Measurements from ENCODE around the gene C2orf78. TPM values are rescaled to one million over a fixed set of nuclear protein-coding genes. Genes with fewer than 3 reads are reported as not detected.

C2orf78 gene
- total and polyA plus RNA-seq, 10 of the 15 experiments (the other 5 are each of a cell fraction or from before 2014, with no cell fraction given): 0.08 to 0.82 (median 0.40) TPM

- TF ChIP-seq SMC3 (IDR thresholded peaks at IDR 0.05; ENCODE audit: borderline replicate concordance, low read length): peak; percentile 59
- TF ChIP-seq POLR2A (IDR thresholded peaks at IDR 0.05; ENCODE audit: low read depth, low read length): peak; percentile 83
- peak; percentile 80 for TF ChIP-seq POLR2AphosphoS5 (IDR thresholded peaks at IDR 0.05; ENCODE audit: low read length)
- TF ChIP-seq HDAC6 (IDR thresholded peaks at IDR 0.05; ENCODE audit: unreplicated experiment): peak; percentile 63
- peak; percentile 63 for TF ChIP-seq IKZF1 (conservative IDR thresholded peaks at IDR 0.05)
- peak in 1 of 2 experiments; percentile 35; a peak in 1 of 3 replicates for TF ChIP-seq EGR1 (IDR thresholded peaks at IDR 0.05; ENCODE audit: borderline replicate concordance in 1 of 2, low read depth in 2 of 2, low read length in 2 of 2)
- peak; percentile 86 for TF ChIP-seq CREB1 (IDR thresholded peaks at IDR 0.05; ENCODE audit: low read depth)
- TF ChIP-seq SMAD1 (IDR thresholded peaks at IDR 0.05; ENCODE audit: low read depth, partially characterized antibody): peak; percentile 58
- no peak for TF ChIP-seq TCF7 (IDR thresholded peaks at IDR 0.05; ENCODE audit: borderline replicate concordance)
- TF ChIP-seq TAF1 (IDR thresholded peaks at IDR 0.05; ENCODE audit: borderline replicate concordance, low read depth, low read length): peak; percentile 52; the same call in 1 of the 2 replicates
- 0 out of 2 replicates have a peak, but pooled peaks have one; percentile 21 for TF ChIP-seq BACH1 (IDR thresholded peaks at IDR 0.05; ENCODE audit: borderline replicate concordance)
- TF ChIP-seq BHLHE40 (IDR thresholded peaks at IDR 0.05; ENCODE audit: borderline replicate concordance in 1 of 2, low read depth in 2 of 2, low read length in 1 of 2): peak; percentile 53 to 71; a peak in 3 of 4 replicates
- peak; percentile 65; the same call in 1 of the 2 replicates for TF ChIP-seq TBL1XR1 (IDR thresholded peaks at IDR 0.05; ENCODE audit: low read depth, low read length)
- no peak for TF ChIP-seq GABPA (IDR thresholded peaks at IDR 0.05; ENCODE audit: low read depth)
- TF ChIP-seq E4F1 (IDR thresholded peaks at IDR 0.05; ENCODE audit: borderline replicate concordance, partially characterized antibody): peak; percentile 34
- no peak for TF ChIP-seq MYC (IDR thresholded peaks at IDR 0.05; ENCODE audit: insufficient read depth, insufficient read length, insufficient replicate concordance, low read length, severe bottlenecking)
- TF ChIP-seq ZNF24 (IDR thresholded peaks at IDR 0.05): no peak
- TF ChIP-seq ESRRA (IDR thresholded peaks at IDR 0.05; ENCODE audit: low read length): peak; percentile 87
- 0 out of 2 replicates have a peak, but pooled peaks have one; percentile 45 for TF ChIP-seq HDGF (IDR thresholded peaks at IDR 0.05)
- peak; percentile 45; the same call in 1 of the 2 replicates for TF ChIP-seq RB1 (IDR thresholded peaks at IDR 0.05; ENCODE audit: borderline replicate concordance)
- TF ChIP-seq NRF1 (conservative IDR thresholded peaks at IDR 0.05; ENCODE audit: low read depth, low read length): peak; percentile 70
- peak; percentile 52; the same call in 1 of the 2 replicates for TF ChIP-seq RFX5 (IDR thresholded peaks at IDR 0.05; ENCODE audit: low read depth, low read length)
- no peak for TF ChIP-seq TARDBP (IDR thresholded peaks at IDR 0.05; ENCODE audit: borderline replicate concordance)
- TF ChIP-seq CTCF (IDR thresholded peaks at IDR 0.05 in 2 of 3, conservative IDR thresholded peaks at IDR 0.05 in 1 of 3; ENCODE audit: control insufficient read depth in 2 of 3, extremely low read depth in 1 of 3, insufficient read depth in 1 of 3, low read depth in 3 of 3, low read length in 3 of 3): peak; percentile 95 to 97 (median 97); a peak in 5 of 6 replicates
- peak; percentile 30; the same call in 1 of the 2 replicates for TF ChIP-seq HCFC1 (IDR thresholded peaks at IDR 0.05; ENCODE audit: low read length)
- TF ChIP-seq CREM (IDR thresholded peaks at IDR 0.05; ENCODE audit: low read depth): peak; percentile 57; the same call in 1 of the 2 replicates
- TF ChIP-seq POLR2AphosphoS2 (IDR thresholded peaks at IDR 0.05; ENCODE audit: low read depth, low read length): peak; percentile 81
- no peak for TF ChIP-seq KAT2A (conservative IDR thresholded peaks at IDR 0.05; ENCODE audit: control insufficient read depth, low read depth, low read length)
These were observed 4.3 kb upstream of the C2orf78 start, which contains the start of gene DUSP11 (continued) for GRCh38 chr2:73779467-73780236.
